ENCODE measurements around the gene PRDM16. TPM values are rescaled to one million over a fixed set of nuclear protein-coding genes. Genes with fewer than 3 reads are reported as not detected.

The PRDM16 gene
- total RNA-seq, 1 experiment from 2014 or later: 1.6 TPM

DNA sequence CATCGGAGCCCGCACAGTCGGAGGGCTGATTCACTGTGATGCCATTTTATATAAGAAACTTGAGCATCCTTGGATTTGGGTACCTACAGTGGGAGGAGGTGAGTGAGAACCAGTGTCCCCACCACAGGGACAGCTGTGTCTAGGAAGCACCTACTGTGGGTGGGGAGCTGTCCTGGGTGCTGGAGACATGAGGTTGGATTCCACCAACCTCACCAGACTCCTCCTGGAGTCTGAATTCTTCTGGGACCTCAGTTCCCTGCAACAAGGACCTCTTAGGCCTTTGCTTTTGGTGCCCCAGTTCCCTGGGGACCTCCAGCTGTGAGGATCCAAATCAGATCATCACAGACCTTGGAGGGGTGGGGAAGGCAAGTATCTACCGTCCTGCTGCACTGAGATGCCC is 188.8 kb downstream of the PRDM16 start (continued):
- TF ChIP-seq HMGXB4 (CRISPR knock-in tag; IDR thresholded peaks at IDR 0.05): no peak
- no peak for TF ChIP-seq NR3C1 (CRISPR knock-in tag; conservative IDR thresholded peaks at IDR 0.05; ENCODE audit: low read depth)
- TF ChIP-seq ZNF532 (CRISPR knock-in tag; IDR thresholded peaks at IDR 0.05; ENCODE audit: borderline replicate concordance): no peak
- no peak for TF ChIP-seq ZNF317 (CRISPR knock-in tag; IDR thresholded peaks at IDR 0.05; ENCODE audit: borderline replicate concordance, low read depth)
- no peak for TF ChIP-seq GRHL2 (CRISPR knock-in tag; IDR thresholded peaks at IDR 0.05; ENCODE audit: insufficient replicate concordance, severe bottlenecking)
- TF ChIP-seq, protein P1, sequence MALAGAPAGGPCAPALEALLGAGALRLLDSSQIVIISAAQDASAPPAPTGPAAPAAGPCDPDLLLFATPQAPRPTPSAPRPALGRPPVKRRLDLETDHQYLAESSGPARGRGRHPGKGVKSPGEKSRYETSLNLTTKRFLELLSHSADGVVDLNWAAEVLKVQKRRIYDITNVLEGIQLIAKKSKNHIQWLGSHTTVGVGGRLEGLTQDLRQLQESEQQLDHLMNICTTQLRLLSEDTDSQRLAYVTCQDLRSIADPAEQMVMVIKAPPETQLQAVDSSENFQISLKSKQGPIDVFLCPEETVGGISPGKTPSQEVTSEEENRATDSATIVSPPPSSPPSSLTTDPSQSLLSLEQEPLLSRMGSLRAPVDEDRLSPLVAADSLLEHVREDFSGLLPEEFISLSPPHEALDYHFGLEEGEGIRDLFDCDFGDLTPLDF (CRISPR knock-in tag; IDR thresholded peaks at IDR 0.05): no peak
- no peak for TF ChIP-seq ZNF138 (CRISPR knock-in tag; conservative IDR thresholded peaks at IDR 0.05)
- no peak for TF ChIP-seq FOXP4 (CRISPR knock-in tag; IDR thresholded peaks at IDR 0.05)
- TF ChIP-seq, protein P2, sequence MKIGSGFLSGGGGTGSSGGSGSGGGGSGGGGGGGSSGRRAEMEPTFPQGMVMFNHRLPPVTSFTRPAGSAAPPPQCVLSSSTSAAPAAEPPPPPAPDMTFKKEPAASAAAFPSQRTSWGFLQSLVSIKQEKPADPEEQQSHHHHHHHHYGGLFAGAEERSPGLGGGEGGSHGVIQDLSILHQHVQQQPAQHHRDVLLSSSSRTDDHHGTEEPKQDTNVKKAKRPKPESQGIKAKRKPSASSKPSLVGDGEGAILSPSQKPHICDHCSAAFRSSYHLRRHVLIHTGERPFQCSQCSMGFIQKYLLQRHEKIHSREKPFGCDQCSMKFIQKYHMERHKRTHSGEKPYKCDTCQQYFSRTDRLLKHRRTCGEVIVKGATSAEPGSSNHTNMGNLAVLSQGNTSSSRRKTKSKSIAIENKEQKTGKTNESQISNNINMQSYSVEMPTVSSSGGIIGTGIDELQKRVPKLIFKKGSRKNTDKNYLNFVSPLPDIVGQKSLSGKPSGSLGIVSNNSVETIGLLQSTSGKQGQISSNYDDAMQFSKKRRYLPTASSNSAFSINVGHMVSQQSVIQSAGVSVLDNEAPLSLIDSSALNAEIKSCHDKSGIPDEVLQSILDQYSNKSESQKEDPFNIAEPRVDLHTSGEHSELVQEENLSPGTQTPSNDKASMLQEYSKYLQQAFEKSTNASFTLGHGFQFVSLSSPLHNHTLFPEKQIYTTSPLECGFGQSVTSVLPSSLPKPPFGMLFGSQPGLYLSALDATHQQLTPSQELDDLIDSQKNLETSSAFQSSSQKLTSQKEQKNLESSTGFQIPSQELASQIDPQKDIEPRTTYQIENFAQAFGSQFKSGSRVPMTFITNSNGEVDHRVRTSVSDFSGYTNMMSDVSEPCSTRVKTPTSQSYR (CRISPR knock-in tag; IDR thresholded peaks at IDR 0.05): no peak

DNA sequence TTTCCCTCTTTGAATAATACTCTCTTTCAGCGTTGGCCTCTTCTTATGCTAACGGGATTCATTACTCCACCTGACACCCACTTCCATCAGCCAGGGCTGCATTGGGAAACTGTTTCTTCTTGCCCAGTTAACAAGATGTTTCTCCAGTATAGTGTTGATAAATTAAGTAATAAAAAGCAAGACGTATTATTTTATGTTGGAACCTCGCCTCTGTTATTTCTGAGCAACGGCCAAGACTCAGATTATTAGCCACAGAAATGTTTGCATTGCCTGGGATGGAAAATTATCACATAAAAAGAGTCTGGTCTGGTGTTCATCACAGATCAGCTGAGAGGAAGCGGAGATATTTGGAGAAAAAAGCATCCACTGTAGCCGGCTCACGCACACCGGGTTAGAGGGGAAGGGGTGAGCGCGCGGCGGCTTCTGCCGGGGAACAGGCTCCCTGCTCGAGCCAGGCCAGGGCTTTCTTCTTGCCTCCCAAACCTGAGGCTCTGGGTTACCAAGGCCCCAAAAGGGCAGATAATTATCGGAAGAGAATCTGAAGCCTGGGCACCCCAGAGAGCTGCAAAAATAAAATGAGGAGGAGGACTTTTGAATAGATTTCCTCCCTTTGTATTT is 189.5 kb downstream of the PRDM16 start:
- Mint-ChIP-seq H3K36me3 (peaks cover 4% of the 10 kb centered on the region), H3K4me1 (no peaks in the 10 kb centered on the region), H3K27me3 (ENCODE audit: low read depth) (no peaks in the 10 kb centered on the region), H3K9me3 (peaks cover 6% of the 10 kb centered on the region), H3K4me3 (no peak overlapping the region), H3K27ac (no peak overlapping the region; the same call in 1 of the 2 replicates)
- ChIA-PET POLR2A (no interaction called here), CTCF (no interaction called here)
- no peak for DNase-seq (ENCODE audit: low spot score)
- ATAC-seq: no peak
- TF ChIP-seq, protein P3, sequence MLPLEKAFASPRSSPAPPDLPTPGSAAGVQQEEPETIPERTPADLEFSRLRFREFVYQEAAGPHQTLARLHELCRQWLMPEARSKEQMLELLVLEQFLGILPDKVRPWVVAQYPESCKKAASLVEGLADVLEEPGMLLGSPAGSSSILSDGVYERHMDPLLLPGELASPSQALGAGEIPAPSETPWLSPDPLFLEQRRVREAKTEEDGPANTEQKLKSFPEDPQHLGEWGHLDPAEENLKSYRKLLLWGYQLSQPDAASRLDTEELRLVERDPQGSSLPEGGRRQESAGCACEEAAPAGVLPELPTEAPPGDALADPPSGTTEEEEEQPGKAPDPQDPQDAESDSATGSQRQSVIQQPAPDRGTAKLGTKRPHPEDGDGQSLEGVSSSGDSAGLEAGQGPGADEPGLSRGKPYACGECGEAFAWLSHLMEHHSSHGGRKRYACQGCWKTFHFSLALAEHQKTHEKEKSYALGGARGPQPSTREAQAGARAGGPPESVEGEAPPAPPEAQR (CRISPR knock-in tag; IDR thresholded peaks at IDR 0.05): no peak
- TF ChIP-seq SMAD4 (CRISPR knock-in tag; IDR thresholded peaks at IDR 0.05) (no peak), GABPB1 (CRISPR knock-in tag; IDR thresholded peaks at IDR 0.05) (no peak), FOXP4 (CRISPR knock-in tag; IDR thresholded peaks at IDR 0.05) (no peak), NFYB (CRISPR knock-in tag; conservative IDR thresholded peaks at IDR 0.05; ENCODE audit: low read depth) (no peak), ZNF425 (CRISPR knock-in tag; conservative IDR thresholded peaks at IDR 0.05) (no peak)
- TF ChIP-seq, protein P1 (CRISPR knock-in tag; IDR thresholded peaks at IDR 0.05): no peak
